Cortex of kidney (tissue), 1 donor: Measurements from ENCODE around the gene GRID1.
"Not testable (repeated sequence)": the region's sequence is repeated elsewhere in the genome, so short reads cannot be mapped to it uniquely, and the experiment has no call there.

Experiments used
- DNase-seq: peaks from one replicate; lab custom pipeline; 2025; lab: John Stamatoyannopoulos, UW

GRID1 gene

DNA sequence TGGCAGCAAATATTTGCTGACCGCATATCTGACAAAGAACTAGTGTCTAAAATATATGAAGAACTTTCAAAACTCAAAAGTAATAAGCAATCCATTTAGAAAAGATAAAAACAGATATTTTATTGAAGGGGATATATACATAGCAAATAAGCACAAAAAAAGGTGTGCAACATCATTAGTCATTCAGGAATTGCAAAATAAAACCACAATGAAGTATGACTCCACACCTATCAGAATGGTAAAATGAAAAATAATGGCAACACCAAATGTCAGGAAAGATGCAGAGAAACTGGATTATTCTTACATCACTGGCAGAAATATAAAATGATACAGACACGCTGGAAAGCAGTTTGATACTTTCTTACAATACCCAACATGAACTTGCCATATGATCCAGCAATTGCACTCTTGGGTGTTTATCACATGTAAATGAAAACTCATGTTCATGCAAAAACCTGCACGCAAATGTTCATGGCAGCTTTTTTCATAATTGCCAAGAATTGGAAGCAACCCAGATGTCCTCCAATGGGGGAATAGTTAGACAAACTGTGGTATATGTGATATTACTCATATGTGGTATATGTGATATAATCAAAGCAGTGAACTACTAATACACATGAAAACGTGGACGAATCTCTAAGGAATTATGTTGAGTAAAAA is 645.5 kb downstream of the GRID1 start:
- DNase-seq: no peak

DNA sequence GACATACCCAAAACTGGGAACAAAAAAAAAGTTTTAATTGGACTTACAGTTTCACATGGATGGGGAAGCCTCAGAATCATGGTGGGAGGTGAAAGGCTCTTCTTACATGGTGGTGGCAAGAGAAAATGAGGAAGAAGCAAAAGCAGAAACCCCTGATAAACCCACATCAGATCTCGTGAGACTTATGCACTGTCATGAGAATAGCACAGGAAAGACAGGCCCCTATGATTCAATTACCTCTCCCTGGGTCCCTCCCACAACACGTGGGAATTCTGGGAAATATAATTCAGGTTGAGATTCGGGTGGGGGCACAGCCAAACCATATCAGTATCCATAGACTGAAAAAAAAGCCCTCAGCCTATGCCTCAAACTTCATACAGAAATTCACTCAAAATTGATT is 647.2 kb downstream of the GRID1 start:
- DNase-seq: no peak

DNA sequence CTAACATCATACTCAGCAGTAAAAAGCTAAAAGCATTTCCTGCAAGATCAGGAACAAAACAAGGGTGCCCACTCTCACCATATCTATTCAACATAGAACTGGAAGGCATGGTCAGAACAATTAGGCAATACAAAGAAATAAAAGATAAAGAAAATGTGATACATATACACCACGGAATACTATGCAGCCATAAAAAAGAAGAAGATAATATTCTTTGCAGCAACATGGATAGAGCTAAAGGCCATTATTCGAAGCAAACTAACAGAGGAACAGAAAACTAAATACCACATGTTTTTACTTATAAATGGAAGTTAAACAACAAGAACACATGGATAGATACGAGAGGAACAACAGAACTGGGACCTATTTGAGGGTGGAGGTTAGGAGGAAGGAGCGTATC is 652.7 kb downstream of the GRID1 start:
- DNase-seq: no peak

DNA sequence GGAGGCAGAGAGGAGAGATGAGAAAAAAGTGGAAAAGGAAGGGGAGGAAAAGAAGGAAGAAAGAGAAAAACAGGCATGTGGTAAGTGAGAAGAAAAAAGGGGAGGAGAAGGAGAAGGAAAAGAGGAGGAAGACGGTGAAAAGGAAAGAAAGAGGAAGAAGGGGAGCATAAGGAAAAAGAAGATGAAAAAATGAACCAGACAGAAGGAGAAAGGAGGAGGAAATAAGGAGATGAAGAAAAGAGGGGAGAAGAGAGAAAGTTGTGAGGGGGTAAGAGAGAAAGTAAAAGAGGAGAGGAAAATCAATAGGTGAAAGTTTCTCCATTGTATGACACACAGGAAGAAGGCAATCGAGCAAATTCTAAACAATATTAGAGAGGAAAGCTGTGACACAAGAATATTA is 663.8 kb downstream of the GRID1 start:
- no peak for DNase-seq

DNA sequence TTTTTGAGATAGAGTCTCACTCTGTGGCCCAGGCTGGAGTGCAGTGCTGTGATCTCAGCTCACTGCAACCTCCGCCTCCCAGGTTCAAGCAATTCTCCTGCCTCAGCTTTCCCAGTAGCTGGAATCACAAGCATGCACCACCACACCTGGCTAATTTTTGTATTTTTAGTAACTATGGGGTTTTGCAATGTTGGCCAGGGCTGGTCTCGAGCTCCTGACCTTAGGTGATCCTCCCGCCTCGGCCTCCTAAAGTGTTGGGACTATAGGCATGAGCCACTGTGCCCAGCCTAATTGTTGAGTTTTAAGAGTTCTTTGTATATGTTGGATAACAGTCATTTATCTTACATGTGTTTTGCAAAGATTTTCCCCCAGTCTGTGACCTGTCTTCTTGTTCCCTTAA is 667.5 kb downstream of the GRID1 start:
- DNase-seq: not testable (repeated sequence)

DNA sequence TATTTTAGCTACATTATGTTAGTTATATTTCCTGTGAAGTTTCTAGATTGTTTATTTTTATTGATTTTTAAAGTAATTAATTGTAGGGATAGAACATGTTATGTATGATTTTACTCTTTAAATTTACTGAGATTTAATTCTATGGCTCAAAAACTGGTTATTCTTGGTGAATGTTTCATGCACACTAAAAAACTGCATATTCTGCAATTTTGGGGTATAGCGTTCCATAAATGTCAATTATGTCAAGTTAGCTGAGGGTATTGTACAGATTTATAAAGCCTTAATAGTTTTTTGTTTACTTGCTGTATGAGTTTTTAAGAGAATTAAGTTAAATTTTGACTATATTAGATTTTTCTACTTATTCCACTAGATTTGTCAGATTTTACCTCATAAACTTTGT is 669.7 kb downstream of the GRID1 start:
- DNase-seq: no peak

DNA sequence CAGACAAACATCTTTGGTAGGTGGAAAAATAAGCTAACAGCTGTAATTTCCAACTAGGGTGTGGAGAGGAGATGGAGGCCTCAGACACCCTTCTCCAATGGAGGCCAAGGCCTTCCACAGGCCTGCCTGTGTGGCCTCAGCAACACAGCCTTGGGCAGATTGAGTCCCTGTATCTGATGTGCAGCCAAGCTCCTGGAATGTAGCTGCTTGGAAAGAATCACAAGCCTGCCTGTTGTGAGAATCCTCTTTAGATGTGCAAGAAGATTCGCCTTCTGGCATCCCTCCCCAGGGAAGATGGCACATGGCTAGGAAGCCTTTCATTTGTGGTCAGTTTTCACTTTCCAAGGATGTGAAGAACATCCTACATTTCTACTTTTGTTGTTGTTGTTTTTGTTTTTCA is 684.0 kb downstream of the GRID1 start:
- DNase-seq: no peak

DNA sequence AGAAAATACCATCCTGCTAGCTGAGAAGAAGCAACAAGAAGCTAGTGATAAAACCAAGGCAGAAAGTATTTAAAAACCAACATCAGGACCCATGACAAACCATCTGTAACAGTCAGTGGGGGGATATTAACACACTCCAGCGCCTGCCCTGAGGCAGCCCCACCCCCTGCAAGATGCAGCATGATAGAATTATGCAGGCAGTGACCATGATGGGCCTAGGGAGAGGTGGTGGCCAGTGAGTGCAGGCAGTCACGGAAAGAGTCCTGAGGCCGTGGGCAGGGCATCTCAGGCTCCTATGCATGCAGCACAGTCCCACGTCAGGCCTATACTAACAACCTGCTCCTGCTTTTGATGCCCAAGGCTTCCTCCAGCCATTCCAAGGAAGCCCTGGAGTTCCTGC is 686.9 kb downstream of the GRID1 start:
- DNase-seq: no peak

DNA sequence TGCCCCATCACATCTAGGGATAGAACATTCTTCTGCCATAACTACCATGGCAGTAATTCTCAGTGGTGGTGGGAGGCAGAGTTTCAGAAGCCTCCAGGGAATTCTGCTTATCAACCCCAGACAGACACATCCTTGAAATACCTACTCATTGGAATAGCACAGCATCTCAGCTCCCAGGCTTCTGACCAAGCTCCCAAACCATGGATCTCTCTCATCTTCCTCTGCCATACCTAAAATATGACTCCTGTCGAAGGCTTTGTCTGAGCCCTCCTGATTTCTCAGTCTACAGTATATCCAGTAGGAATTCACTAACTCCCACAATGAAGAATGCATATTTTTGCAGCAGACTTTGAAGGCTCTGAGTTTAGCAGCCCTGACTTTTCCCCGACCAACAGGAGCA is 687.5 kb downstream of the GRID1 start:
- no peak for DNase-seq

DNA sequence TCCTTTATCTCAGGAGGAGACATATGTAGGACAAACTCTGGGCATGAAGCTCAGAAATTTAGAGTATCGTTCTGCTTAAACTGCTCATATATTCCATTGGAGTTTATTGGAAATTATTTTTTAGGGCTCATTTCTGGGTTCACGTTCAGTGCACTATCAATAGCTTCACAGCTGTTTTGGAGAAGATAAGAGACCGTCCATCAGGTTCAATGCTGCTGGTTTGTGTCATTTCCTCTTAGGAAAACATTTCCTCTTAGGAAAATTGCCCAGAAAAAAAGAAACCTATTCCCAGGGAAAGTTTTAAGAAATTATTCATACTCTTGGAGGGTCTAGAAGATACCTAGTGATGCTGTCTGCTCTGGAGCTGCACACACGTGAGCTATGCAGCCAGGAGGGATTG is 691.7 kb downstream of the GRID1 start:
- no peak for DNase-seq

DNA sequence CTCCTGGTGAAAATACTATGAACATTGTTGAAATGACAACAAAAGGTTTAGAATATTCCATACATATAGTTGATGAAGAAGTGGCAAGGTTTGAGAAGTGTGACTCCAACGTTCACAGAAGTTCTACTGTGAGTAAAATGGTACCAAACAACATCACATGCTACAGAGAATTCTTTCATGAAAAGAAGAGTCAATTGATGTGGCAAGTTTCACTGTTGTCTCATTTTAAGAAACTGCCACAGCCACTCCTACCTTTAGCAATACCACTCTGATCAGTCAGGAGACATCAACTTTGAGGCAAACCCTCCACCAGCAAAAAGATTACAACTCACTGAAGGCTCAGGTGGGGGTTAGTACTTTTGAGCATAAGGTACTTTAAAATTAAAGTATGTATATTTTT is 693.3 kb downstream of the GRID1 start:
- no peak for DNase-seq

DNA sequence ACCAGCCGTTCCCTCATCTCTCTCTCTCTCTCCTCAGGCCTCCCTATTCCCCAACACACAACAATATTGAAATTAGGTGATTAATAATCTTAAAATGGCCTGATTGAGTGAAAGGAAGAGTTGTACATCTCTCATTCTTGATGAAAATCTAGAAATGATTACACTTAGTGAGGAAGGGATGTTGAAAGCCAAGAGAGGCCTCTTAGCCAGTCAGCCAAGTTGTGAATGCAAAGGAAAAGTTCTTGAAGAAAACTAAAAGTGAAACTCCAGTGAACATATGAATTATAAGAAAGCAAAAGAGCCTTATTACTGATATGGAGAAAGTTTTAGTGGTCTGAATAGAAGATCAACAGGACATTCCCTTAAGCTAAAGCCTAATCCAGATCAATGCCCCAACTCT is 695.1 kb downstream of the GRID1 start:
- DNase-seq: no peak

DNA sequence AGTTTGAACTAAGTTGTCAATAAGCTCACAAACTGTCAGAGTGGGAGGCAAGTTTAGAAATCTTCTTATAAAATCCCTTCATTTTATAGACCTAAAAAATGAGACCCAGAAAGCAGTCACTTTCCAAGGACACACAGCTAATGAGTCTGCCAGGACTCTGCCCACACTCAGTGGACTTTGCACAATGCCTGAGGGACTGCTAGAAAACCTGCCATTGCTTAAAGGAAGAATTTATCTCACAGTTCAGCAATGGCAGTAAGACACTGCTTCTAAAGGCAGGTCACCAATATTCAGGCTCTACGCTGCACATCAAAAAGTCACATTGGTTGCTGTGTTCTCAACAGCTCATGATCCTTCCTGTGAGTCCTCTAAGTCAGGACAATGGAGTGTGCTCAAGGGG is 698.1 kb downstream of the GRID1 start:
- no peak for DNase-seq

DNA sequence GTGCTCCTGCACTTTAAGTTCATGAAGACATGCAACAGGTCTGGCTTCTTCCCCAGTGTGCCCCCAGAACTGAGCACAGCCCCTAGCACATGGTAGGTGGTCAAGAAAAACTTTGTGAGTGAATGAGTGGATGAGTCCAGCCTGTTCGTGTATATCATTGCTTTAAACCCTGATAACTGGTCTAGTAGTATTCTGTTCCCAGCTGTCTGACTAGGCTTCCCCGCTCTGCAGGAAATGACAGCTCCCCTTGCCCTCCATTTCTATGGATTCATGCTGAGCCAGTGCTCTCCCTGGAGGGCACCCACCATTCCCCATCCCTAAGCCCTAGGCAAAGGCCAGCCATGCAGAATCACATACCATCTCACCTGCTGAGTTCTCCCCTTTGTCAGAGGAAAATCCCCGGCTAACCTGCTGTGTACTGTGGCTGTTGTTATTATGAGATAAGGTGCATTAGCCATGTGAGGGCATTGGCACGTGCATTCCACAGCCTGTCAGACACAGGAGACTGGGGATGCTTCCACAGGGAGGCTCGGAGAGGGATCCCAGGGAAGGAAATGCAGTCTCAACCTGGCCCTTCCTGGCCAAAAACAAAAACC is 698.9 kb downstream of the GRID1 start:
- no peak for DNase-seq

DNA sequence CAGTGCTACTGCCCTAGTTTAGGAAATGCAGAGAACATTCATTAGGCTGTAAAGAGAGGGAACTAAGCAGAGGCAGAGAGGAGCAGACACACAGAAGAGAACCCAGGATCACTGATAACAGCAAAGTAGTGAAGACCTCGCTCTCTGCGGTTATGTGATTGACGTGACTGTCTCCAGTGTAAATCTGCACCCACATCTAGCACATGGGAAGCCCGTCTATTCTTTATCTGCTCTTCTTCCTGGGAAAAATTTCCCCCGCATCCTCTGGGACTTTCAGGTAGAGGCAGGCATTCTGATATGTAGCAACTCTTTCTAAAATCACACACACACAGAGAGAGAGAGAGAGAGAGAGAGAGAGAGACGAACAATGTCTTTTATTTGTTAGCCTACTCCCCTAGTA is 699.6 kb downstream of the GRID1 start:
- no peak for DNase-seq

DNA sequence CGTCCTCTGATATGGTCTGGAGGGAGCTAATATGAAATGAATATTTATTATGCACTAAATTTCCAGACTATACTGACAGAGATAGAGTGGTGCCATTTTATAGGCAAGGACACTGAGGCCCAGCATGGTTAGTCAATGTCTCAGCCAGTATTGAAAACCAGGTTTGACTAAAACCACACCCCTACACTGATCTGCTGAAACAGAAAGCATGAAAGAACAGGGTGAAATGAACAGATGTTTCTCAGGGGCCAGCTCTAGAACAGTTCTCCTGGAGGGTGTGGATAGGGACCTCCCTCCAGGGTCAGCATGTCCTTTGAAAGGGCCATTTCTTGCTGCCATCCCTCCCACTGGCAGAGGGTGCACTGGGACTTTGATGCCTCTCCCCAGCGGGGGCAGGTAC is 700.5 kb downstream of the GRID1 start:
- no peak for DNase-seq

DNA sequence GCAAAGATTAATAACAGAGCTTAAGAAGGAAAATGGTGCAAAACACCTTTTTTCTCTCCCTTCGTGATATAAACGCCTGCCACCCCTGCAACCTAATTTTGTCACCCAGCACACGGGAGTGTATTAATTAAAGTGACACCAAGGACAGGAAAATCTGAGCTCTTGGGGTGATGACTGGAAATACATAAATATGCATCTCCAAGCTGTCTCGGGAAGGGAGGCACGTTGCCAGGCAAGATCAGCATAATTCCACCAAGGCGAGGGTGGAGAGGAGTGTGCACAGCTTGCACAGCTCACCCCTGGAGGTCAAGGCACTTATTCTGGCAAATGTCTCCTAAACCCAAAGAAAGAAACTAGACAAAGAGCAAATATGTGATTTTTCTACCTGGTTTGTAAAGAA is 700.9 kb downstream of the GRID1 start:
- no peak for DNase-seq

DNA sequence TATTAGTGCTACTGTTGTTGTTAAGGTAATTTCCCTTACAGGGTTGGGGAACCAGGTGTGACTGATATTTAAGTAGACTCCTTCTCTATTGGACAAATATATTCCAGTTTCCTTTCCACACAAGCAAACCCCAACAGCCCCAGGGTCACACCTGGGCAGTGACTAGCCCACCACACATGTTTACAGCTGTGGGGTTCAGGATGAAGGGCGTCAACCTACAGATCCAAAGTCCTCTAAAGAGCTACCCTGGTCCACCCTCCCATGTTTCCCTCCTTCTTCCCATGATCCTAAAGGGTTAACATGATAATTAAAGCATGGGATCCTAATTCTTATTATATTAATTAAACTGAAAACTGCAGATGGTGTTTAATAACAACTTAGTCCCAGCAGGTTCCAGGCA is 701.5 kb downstream of the GRID1 start:
- DNase-seq: no peak

DNA sequence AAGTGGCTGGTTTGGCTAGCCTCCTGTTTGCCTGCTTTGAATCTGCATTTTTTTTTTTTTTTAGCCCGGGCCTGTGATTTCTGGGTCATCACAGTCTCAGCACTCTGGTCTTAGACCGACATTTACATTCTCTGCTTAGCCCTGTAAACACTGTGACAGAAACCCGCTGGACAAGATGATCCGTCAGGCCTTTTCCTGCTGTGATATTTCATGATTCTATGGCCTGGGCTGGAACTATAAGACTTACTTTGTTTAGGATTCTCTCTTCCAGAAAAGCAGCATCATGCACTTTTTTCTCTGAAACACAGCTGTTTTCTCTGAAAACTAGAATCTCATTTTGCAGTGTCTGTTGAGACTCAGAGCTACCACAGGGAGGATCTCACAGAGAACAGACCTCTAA is 705.5 kb downstream of the GRID1 start:
- no peak for DNase-seq

DNA sequence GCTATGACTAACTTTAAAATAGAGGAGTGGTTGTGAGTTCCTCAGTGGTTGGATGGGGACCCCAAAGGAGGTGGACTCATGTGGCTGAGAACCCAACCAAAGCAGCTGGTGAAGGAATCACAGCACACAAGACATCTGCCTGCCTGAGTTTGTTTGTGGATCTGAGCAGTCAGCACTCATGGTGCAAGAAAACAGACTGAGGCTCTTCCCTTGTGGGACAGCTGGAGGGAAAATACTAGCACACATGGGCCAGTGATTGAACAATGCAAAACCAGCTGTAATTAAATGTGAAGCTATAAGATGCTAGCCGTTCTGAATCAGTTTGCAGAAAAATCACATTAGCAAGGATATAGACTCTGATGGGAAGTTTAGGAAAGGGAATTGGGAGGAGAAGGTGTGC is 707.3 kb downstream of the GRID1 start:
- no peak for DNase-seq

DNA sequence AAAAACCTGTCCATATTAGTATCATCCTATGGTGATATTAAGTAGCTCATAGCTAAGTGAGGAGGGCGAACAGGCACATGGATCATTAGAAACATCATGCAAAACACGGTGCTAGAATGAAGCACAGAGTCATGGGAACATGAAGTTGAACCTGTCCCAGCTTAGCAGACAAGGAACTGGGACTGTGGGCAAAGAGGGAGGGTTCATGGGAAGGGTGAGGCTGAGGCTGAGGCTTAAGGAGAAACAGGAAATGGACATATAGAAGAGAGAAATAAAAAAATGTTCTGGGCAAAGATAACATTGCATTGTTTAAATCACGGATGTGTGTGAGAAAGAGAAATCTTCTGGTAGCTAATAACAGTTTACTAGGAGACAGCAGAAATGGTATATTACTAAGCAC is 708.1 kb downstream of the GRID1 start:
- DNase-seq: no peak

DNA sequence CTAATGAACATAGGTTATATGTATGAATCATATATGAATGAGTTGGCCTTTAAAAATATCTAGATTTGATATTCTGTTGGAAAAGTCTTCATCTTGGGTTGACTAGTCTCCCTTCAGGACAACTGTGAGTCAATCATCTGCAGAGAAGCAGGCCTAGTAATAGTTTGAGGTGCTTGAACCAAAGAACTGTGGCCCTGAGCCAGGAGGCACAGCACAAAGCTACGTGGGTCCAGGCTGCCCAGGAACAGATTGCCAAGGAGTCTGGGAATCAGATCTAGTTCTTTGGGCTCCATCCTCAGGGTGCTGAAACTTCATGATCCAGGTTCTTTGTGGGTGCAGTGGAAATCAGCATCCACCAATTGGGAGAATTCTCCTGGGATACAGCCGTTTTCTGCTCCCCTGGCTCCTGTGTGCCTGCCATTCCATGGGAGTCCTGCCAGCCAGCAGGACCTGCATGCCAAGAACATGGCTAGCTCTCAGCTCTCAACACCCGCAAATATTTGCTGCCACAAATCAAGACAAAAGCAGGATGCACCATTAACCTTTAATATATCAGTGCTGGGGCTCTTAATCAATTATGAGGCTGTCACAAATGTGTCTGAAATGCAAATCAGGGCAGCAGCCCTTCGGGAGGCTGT is 709.0 kb downstream of the GRID1 start:
- DNase-seq: no peak

DNA sequence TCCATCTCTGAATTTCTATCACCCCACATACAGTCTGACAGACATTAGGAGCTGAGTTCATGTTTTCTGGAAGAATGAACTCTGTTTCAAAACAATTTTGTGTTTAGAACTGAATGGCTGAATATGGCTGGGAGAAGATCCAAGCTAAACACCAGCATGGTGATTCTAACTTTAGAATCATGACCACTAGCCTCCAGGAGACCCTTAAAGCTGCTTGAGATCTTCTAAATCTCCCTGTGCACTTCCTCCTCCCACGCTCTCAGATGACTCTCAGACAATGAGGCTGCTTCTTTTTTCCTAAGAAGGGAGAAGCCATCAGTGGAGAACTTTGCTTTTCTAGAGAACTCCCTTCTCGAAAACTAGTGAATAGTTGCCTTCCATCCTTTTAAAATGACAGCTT is 711.2 kb downstream of the GRID1 start:
- DNase-seq: no peak

DNA sequence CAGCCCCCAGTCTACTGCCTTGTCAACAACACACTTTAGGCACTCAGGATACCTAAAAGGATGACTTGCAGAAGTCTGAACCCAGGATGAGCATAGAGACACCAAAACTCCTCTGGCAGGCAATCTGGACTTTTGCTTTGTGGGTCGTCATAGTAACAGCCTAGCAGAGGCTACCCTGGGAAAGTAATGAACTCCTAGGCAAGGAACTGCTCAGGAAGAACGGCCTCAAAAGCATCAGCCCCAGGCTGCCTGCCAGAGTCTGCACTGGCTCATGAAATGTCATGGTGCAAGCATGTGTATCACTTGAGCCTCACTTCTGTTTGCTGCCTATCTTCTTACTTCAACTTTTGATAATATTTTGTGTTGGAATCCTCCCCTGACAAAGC is 715.1 kb downstream of the GRID1 start:
- no peak for DNase-seq
